CD4-positive, alpha-beta T cell treated with Interferon alpha-2 for 1 hour (primary cell): ENCODE data around the gene KLF13.

Source experiments
- DNase-seq, 2 donors: peaks; one replicate each; pipeline ENCODE4 v3.0.0-alpha.2; 2020 to 2022

KLF13 gene

GRCh38 chr15:31404345-31404744, 77.7 kb downstream of the KLF13 start:
- no peak for DNase-seq

GRCh38 chr15:31405200-31405920, 78.7 kb downstream of the KLF13 start:
- DNase-seq, result peak in 1 of 2 donors; percentile 41

GRCh38 chr15:31407376-31407775, 80.7 kb downstream of the KLF13 start:
- no peak for DNase-seq

GRCh38 chr15:31407851-31408250, 81.2 kb downstream of the KLF13 start:
- DNase-seq, result no peak

- no peak for DNase-seq
Measured at GRCh38 chr15:31408724-31409123, 82.1 kb downstream of the KLF13 start.

GRCh38 chr15:31409171-31409570, 82.5 kb downstream of the KLF13 start:
- DNase-seq, result no peak

- no peak for DNase-seq
Measured at GRCh38 chr15:31412824-31413223, 86.2 kb downstream of the KLF13 start.

GRCh38 chr15:31415201-31415600, 88.6 kb downstream of the KLF13 start:
- no peak for DNase-seq

- no peak for DNase-seq
Measured at GRCh38 chr15:31419820-31420219, 93.2 kb downstream of the KLF13 start.

- no peak for DNase-seq
Measured at GRCh38 chr15:31427411-31427810, 100.8 kb downstream of the KLF13 start.
